Raji (cell line): ENCODE results near the gene HOTAIR.

Source experiments
- POLR2A ChIP-seq: IDR thresholded peaks from 2 replicates; pipeline ENCODE4 v1.6.1; 2011; ENCODE audit warnings: low read depth, low read length, control low read depth; ENCODE audit not compliant: insufficient read depth

The HOTAIR gene

DNA sequence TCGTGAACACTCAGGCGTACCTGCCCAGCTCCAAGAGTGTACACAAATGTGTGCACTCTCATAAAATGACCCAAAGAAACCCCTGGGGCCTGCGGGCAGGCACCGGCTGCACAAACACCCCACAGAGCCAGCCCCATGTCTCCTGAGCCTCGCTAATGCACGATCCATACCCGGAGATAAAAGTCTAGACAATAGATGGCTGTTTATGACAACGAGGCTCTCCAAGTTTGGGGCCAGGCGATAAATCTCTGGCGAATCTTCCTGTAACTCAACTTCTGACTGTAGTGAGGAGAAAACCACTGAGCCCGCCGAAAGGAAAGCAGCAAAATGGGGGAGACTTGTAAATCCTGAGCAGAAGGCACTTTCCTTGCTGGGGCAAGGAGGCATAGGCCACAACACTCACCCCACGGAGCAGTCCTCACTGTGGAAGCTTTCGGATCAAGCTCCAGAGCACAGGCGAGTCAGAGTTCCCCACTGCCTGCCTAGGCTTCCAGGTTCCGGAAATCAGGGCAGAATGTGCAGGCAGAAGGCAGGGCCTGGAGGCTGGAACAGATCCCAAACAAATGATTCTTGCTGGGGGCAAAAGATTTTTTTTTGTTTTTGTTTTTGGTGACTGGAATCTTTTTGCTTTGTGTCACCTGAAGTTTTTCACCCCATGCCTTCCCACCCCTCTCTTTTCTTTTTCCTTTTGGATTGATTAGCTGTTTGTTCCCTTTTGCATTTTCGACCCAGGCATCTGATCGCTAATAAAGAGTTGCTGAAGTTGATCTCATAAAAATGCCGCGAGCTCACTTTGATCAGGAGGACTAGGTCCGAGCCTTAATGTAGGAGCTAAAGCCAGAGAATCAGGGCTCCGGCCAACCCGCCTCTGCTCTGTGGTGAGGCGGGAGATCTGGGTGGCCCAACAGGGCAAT lies 6.3 kb downstream of the HOTAIR start:
- no peak for TF ChIP-seq POLR2A

GRCh38 chr12:53967421-53967925 lies 7.3 kb downstream of the HOTAIR start:
- TF ChIP-seq POLR2A: no peak

- TF ChIP-seq POLR2A: no peak
Observed at GRCh38 chr12:53966385-53967133, 8.2 kb downstream of the HOTAIR start.

DNA sequence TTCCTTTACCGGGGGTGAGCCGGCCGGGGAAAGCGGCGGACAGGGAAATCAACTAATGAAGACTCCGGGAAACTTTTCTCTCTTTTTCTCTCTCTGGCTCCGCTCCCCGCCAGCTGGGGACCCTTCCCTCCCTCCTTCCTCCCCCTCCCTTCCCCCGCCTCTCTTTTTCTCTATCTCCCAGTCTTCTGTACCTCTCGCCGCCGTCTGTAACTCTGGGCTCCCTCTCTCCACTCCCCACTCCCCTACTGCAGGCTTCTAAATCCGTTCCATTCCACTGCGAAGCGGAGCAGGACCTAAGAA lies 8.7 kb downstream of the HOTAIR start:
- no peak for TF ChIP-seq POLR2A

DNA sequence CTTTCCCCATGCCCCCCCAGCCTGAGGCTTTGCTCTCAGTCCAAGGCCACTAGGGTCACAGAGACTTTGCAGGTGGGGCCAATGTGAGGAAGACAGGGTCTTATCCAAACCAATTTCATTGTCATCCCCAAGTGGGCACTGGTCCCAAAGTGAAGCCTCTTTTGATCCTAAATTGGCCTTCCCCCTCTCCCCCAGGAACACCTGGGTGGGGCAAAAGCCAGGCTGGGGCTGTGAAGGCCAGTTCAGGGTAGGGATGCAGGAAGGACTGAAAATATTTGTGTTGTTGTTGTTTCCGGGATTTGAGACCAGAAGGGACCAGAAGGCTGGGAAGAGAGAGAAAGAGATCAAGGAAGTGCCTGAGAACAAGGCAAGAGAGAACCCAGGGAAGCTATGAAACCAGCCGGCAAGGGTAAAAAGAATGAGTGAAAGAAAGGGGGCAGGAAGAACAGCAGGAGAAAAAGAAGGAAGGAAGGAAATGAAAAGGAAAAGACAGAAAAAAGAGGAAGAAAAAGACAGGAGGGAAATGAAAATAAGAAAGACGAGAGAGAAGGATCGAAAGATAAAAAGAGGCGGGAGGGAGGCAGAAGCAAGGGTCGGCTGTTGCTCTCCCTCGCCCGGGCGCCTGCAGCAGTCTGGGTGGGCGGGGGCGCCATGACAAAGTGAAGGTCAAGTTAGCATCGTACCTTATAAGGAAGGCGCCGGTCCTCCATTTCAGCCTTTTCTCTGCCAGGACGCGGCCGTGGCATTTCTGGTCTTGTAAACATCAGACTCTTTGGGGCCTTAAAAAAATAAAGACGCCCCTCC lies 9.3 kb downstream of the HOTAIR start:
- no peak for TF ChIP-seq POLR2A

- TF ChIP-seq POLR2A: no peak
Observed at GRCh38 chr12:53964315-53964713, 10.4 kb downstream of the HOTAIR start.

- no peak for TF ChIP-seq POLR2A
Observed at GRCh38 chr12:53963434-53964314, 11.1 kb downstream of the HOTAIR start.

GRCh38 chr12:53963005-53963404 lies 11.7 kb downstream of the HOTAIR start:
- no peak for TF ChIP-seq POLR2A

DNA sequence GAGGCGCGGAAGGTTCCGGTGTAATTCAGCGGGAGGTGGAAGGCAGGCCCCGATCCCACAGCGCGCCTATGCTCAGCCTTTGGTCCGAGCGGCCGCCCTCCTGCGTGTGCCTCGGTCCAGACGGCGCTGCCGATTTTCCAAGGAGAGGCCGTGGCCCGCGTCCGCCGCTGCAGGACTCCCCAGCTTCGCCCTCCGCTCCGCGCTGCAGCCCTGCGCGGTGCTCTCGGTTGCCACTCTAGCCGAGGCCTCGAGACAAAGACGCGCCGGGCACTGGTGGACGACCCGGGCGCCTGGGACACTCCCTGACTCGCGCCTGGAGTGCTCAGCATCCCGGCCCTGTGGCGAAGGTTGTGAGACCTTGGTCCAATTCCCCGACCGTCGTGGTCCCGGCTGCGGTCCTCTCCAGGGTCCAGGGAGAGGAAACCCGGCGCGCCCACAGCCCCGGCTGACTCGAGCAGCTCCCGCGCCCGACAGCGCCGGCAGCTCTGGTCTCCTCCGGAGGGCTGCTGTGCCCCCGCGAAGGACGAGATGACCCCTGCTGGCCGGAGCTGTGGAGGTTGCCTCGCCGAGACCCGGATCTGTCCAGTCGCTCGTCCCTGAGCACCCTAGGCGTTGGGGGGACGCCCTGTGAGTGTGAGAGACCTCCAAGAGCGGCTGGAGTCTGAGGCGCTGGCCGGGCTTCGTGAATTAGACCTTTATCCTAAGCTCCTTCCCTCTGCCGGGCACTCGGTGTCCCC lies 13.6 kb downstream of the HOTAIR start:
- TF ChIP-seq POLR2A: no peak

DNA sequence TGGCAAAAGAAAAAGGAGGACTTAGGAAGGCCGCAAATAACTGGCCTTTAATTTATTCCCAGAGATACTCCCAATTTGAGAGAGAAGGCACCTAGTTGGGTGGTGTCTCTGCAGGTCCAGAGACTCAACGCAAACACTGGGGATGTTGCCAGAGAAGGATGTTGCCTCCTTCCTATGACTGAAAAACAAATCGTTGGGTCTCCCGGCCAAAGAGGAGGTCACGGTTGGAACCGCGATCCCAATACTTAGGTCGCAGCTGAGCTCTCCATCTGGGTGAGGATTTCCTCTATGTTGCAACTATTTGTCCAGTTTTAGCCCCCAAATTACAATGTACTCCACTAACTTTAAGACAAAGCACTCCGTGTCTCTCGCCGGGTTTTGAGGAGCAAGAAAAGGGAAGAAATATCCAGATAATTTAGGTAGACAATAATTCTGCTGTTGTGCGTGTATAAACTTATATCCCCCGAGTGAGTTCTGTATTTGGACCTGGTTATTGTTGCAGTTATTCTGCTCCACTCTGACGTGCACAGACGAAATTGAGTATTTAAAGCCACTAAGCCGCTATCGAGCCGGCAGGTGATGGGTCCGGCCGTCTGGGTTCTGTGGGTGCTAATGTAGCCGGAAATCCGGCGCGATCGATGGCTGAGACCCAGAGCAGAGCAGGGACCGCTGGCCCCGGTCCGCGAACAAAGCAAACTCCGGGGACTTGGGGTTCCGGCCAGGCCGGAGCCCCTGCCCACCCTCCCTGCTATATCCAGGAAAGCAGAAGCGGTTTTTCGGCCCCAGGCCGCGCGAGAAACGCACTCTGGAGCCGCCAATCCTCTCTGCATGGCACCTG lies 14.3 kb downstream of the HOTAIR start:
- TF ChIP-seq POLR2A: no peak

DNA sequence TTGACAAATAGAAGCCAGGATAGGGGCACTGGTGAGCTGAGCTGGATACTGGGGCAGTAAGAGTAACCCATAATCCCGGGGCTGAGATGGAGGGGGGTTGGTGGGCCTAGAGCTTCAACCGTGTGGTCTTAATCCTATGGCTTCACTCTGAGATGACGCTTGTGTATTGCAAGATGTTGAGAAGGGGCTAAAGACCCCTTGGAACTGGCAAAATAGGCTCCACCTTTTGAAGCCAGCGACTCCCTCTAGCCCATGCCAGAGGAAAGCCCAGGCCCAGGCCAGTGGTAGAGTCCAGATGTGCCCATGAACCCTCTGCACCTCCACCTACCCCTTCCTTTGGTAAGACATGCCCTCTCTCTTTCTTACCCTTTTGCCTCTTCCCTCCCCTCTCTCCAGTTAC lies 15.4 kb downstream of the HOTAIR start:
- TF ChIP-seq POLR2A: no peak

DNA sequence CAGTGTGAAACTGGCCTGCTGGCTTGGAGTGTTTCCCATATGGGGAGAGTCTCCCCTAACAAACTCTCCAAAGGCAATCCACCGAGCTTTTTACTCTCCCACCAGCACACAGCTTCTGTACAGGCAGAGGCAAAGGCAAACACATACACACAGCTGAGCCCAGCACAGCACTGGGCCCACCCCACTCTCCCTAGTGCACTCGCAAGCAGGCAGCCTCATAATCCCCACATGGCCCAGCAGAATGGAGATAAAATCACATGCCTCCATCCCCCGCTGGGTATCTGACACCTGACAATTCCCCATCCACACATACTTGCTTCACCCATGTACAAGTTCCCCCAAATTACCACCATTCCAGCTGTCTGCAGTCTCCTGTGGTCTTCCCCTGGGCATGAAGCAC lies 16.6 kb downstream of the HOTAIR start:
- no peak for TF ChIP-seq POLR2A
